ENCODE data around the gene TCF25. TPM values are rescaled to one million over a fixed set of nuclear protein-coding genes. Genes with fewer than 3 reads are reported as not detected.

TCF25 gene
- total RNA-seq, 1 experiment from 2014 or later = 79.6 TPM

GRCh38 chr16:89936508-89936907 is 63.1 kb downstream of the TCF25 start:
- no peaks in the 10 kb centered on the region for H3K9me3 ChIP-seq (ENCODE audit: low read length)
- no peaks in the 10 kb centered on the region for H4K20me1 ChIP-seq (ENCODE audit: low read length)
- H3K4me1 ChIP-seq (ENCODE audit: insufficient read depth, low read length) = no peaks in the 10 kb centered on the region
- TF ChIP-seq EZH2 (IDR thresholded peaks at IDR 0.05; ENCODE audit: low read length, unreplicated experiment) = no peak
- no peak for TF ChIP-seq EZH2phosphoT487 (IDR thresholded peaks at IDR 0.05; ENCODE audit: borderline replicate concordance, low read length)
- TF ChIP-seq CTCF (conservative IDR thresholded peaks at IDR 0.05; ENCODE audit: low read depth, low read length) = no peak
- H3F3A ChIP-seq (ENCODE audit: low read length, unreplicated experiment) = no peaks in the 10 kb centered on the region
- no peaks in the 10 kb centered on the region for H3K27me3 ChIP-seq (ENCODE audit: low read length)
- no peak overlapping the region for H3K27ac ChIP-seq (ENCODE audit: low read length)
- BruUV-seq (replicated peaks) = no TSS peak
- no peak overlapping the region for H3K9ac ChIP-seq (ENCODE audit: low read length)
- H2AFZ ChIP-seq (ENCODE audit: low read length) = no peak overlapping the region
- H3K79me2 ChIP-seq (ENCODE audit: low read length) = no peaks in the 10 kb centered on the region
- peaks cover 5% of the 10 kb centered on the region; the same call in 1 of the 2 replicates for H3K36me3 ChIP-seq (ENCODE audit: low read depth, low read length)
- intact Hi-C loops (cut with micrococcal nuclease) = no loop called here
- CTCF ChIA-PET = no interaction called here
- ATAC-seq (no peak), DNase-seq (no peak)
- H3K4me3 ChIP-seq (ENCODE audit: low read length) = no peak overlapping the region
- POLR2A ChIA-PET (ENCODE audit: unreplicated experiment) = no interaction called here
- H3K4me2 ChIP-seq (ENCODE audit: low read length) = no peak overlapping the region
- H3K9me2 ChIP-seq (replicated peaks; ENCODE audit: low read length) = no peaks in the 10 kb centered on the region

GRCh38 chr16:89936981-89937380 is 63.6 kb downstream of the TCF25 start:
- no peaks in the 10 kb centered on the region for H3K9me3 ChIP-seq (ENCODE audit: low read length)
- no peak for TF ChIP-seq EZH2 (IDR thresholded peaks at IDR 0.05; ENCODE audit: low read length, unreplicated experiment)
- no peak for TF ChIP-seq EZH2phosphoT487 (IDR thresholded peaks at IDR 0.05; ENCODE audit: borderline replicate concordance, low read length)
- no peaks in the 10 kb centered on the region for H3F3A ChIP-seq (ENCODE audit: low read length, unreplicated experiment)
- ATAC-seq = no peak
- no peak overlapping the region for H3K4me3 ChIP-seq (ENCODE audit: low read length)
- H3K4me2 ChIP-seq (ENCODE audit: low read length) = no peak overlapping the region
- H3K27me3 ChIP-seq (ENCODE audit: low read length) = no peaks in the 10 kb centered on the region
- H4K20me1 ChIP-seq (ENCODE audit: low read length) = no peaks in the 10 kb centered on the region
- no peaks in the 10 kb centered on the region for H3K79me2 ChIP-seq (ENCODE audit: low read length)
- DNase-seq = no peak
- no peaks in the 10 kb centered on the region for H3K9me2 ChIP-seq (replicated peaks; ENCODE audit: low read length)
- BruUV-seq (replicated peaks) = no TSS peak
- no peaks in the 10 kb centered on the region for H3K4me1 ChIP-seq (ENCODE audit: insufficient read depth, low read length)
- peaks cover 5% of the 10 kb centered on the region; the same call in 1 of the 2 replicates for H3K36me3 ChIP-seq (ENCODE audit: low read depth, low read length)
- H3K9ac ChIP-seq (ENCODE audit: low read length) = no peak overlapping the region
- POLR2A ChIA-PET (ENCODE audit: unreplicated experiment) = no interaction called here
- H3K27ac ChIP-seq (ENCODE audit: low read length) = no peak overlapping the region
- intact Hi-C loops (cut with micrococcal nuclease) = no loop called here
- H2AFZ ChIP-seq (ENCODE audit: low read length) = no peak overlapping the region
- CTCF ChIA-PET = no interaction called here

- peaks cover 3% of the 10 kb centered on the region; the same call in 1 of the 2 replicates for H3K36me3 ChIP-seq (ENCODE audit: low read depth, low read length)
- H3K79me2 ChIP-seq (ENCODE audit: low read length) = no peaks in the 10 kb centered on the region
- no peaks in the 10 kb centered on the region for H3K4me1 ChIP-seq (ENCODE audit: insufficient read depth, low read length)
- H3K9me2 ChIP-seq (replicated peaks; ENCODE audit: low read length) = no peaks in the 10 kb centered on the region
- BruUV-seq (replicated peaks) = no TSS peak
- H3K4me2 ChIP-seq (ENCODE audit: low read length) = no peak overlapping the region
- H3K4me3 ChIP-seq (ENCODE audit: low read length) = no peak overlapping the region
- no peaks in the 10 kb centered on the region for H3K9me3 ChIP-seq (ENCODE audit: low read length)
- no peak overlapping the region for H3K27ac ChIP-seq (ENCODE audit: low read length)
- intact Hi-C loops (cut with micrococcal nuclease) = no loop called here
- POLR2A ChIA-PET (ENCODE audit: unreplicated experiment) = no interaction called here
- DNase-seq = no peak
- H3K9ac ChIP-seq (ENCODE audit: low read length) = no peak overlapping the region
- no peak overlapping the region for H2AFZ ChIP-seq (ENCODE audit: low read length)
- no peaks in the 10 kb centered on the region for H4K20me1 ChIP-seq (ENCODE audit: low read length)
- no peaks in the 10 kb centered on the region for H3F3A ChIP-seq (ENCODE audit: low read length, unreplicated experiment)
- ATAC-seq = no peak
- CTCF ChIA-PET = no interaction called here
- TF ChIP-seq EZH2phosphoT487 (IDR thresholded peaks at IDR 0.05; ENCODE audit: borderline replicate concordance, low read length) = no peak
- no peak for TF ChIP-seq EZH2 (IDR thresholded peaks at IDR 0.05; ENCODE audit: low read length, unreplicated experiment)
- TF ChIP-seq CTCF (conservative IDR thresholded peaks at IDR 0.05; ENCODE audit: low read depth, low read length) = no peak
- H3K27me3 ChIP-seq (ENCODE audit: low read length) = no peaks in the 10 kb centered on the region
These were observed 64.9 kb downstream of the TCF25 start for GRCh38 chr16:89938175-89938885.

Data from PC-3 (cell line).